Neural progenitor cell (in vitro differentiated cells): ENCODE results near the gene AFF3. TPM values are rescaled to one million over a fixed set of nuclear protein-coding genes. Genes with fewer than 3 reads are reported as not detected.

Experiments
- DNase-seq: peaks from one replicate; pipeline ENCODE4 v3.0.0-alpha.2; 2016; ENCODE audit warnings: low spot score
- H2AFZ ChIP-seq: fragments of 200-600 bp; sonication (generic); replicated peaks from 2 replicates; pipeline ENCODE4 v1.6.1; 2016; ENCODE audit warnings: antibody characterized with exemption
- H3F3A ChIP-seq: fragments of 200-600 bp; sonication (generic); 2 replicates; pipeline ENCODE4 v1.6.1; 2016; ENCODE audit warnings: antibody characterized with exemption, low read depth
- H3K27ac ChIP-seq: fragments of 200-600 bp; sonication (generic); 2 replicates; pipeline ENCODE4 v1.5.1; 2016; ENCODE audit warnings: mild to moderate bottlenecking
- H3K27me3 ChIP-seq: fragments of 200-600 bp; sonication (generic); 2 replicates; pipeline ENCODE4 v1.6.1; 2016; ENCODE audit warnings: mild to moderate bottlenecking, moderate library complexity
- H3K36me3 ChIP-seq: fragments of 200-600 bp; sonication (generic); 2 replicates; pipeline ENCODE4 v1.5.1; 2016
- H3K4me1 ChIP-seq: fragments of 200-600 bp; sonication (generic); 2 replicates; pipeline ENCODE4 v1.6.1; 2016; ENCODE audit warnings: mixed run types
- H3K4me2 ChIP-seq: fragments of 200-600 bp; sonication (generic); 2 replicates; pipeline ENCODE4 v1.6.1; 2016
- H3K4me3 ChIP-seq: fragments of 200-600 bp; sonication (generic); 2 replicates; pipeline ENCODE4 v1.5.1; 2016
- H3K79me2 ChIP-seq: fragments of 200-600 bp; sonication (generic); 2 replicates; pipeline ENCODE4 v1.6.1; 2016; ENCODE audit warnings: low read depth
- H3K9ac ChIP-seq: fragments of 200-600 bp; sonication (generic); 2 replicates; pipeline ENCODE4 v1.6.1; 2016
- H3K9me3 ChIP-seq: fragments of 200-600 bp; sonication (generic); 2 replicates; pipeline ENCODE4 v1.5.1; 2016; ENCODE audit warnings: low read depth
- H4K20me1 ChIP-seq: fragments of 200-600 bp; sonication (generic); 2 replicates; pipeline ENCODE4 v1.6.1; 2016; ENCODE audit warnings: low read depth
- H3K27ac Mint-ChIP-seq: 3 replicates; pipeline ENCODE4 v1.8.0; 2021; ENCODE audit warnings: mixed read lengths
- H3K27me3 Mint-ChIP-seq: 2 replicates; pipeline ENCODE4 v1.8.0; 2022; ENCODE audit warnings: low read depth, mild to moderate bottlenecking, inconsistent platforms, moderate library complexity, mixed read lengths; ENCODE audit not compliant: insufficient read depth
- H3K36me3 Mint-ChIP-seq: 3 replicates; pipeline ENCODE4 v1.8.0; 2021; ENCODE audit warnings: mixed read lengths
- H3K4me1 Mint-ChIP-seq: 3 replicates; pipeline ENCODE4 v1.8.0; 2021; ENCODE audit warnings: mixed read lengths
- H3K4me3 Mint-ChIP-seq: 3 replicates; pipeline ENCODE4 v1.8.0; 2021; ENCODE audit warnings: mild to moderate bottlenecking, moderate library complexity, mixed read lengths
- H3K9me3 Mint-ChIP-seq: 3 replicates; pipeline ENCODE4 v1.8.0; 2020; ENCODE audit warnings: mixed read lengths
- CTCF ChIP-seq: fragments of 200-600 bp; sonication (generic); IDR thresholded peaks from 2 replicates; pipeline ENCODE4 v1.5.1; 2017; ENCODE audit warnings: antibody characterized with exemption, mild to moderate bottlenecking
- EZH2 ChIP-seq: fragments of 200-600 bp; sonication (generic); IDR thresholded peaks from 2 replicates; pipeline ENCODE4 v1.6.1; 2017; ENCODE audit warnings: antibody characterized with exemption, mild to moderate bottlenecking, moderate library complexity
- EZH2phosphoT487 ChIP-seq: fragments of 200-600 bp; sonication (generic); IDR thresholded peaks from 2 replicates; pipeline ENCODE4 v1.6.1; 2017; ENCODE audit warnings: antibody characterized with exemption
- total RNA-seq: library from RNA; depleted of rRNA; stranded (reverse); fragments of >200 nt; gene quantifications from 2 replicates; pipeline ENCODE4 v1.2.3, GENCODE V29; 2015; ENCODE audit warnings: low replicate concordance

Gene AFF3
- total RNA-seq, 1 donor from 2014 or later = 0.26 TPM

- Histone ChIP-seq H3K4me2 (no peak overlapping the region), H3F3A (no peaks in the 10 kb centered on the region), H3K27ac (no peak overlapping the region), H3K36me3 (no peaks in the 10 kb centered on the region), H3K9ac (no peak overlapping the region), H2AFZ (no peak overlapping the region), H3K27me3 (no peaks in the 10 kb centered on the region), H3K9me3 (no peaks in the 10 kb centered on the region), H3K79me2 (no peaks in the 10 kb centered on the region), H4K20me1 (no peaks in the 10 kb centered on the region), H3K4me1 (no peaks in the 10 kb centered on the region), H3K4me3 (no peak overlapping the region)
- Mint-ChIP-seq H3K4me1 (no peaks in the 10 kb centered on the region), H3K9me3 (no peaks in the 10 kb centered on the region), H3K27ac (no peak overlapping the region), H3K27me3 (peaks cover 2% of the 10 kb centered on the region), H3K36me3 (no peaks in the 10 kb centered on the region), H3K4me3 (no peak overlapping the region)
- TF ChIP-seq EZH2 (no peak), CTCF (no peak), EZH2phosphoT487 (no peak)
- no peak for DNase-seq
These were observed 355.6 kb downstream of the AFF3 start for GRCh38 chr2:99786636-99787390.

- Histone ChIP-seq H2AFZ (no peak overlapping the region), H3K4me3 (no peak overlapping the region), H3K9ac (no peak overlapping the region), H3K27me3 (no peaks in the 10 kb centered on the region), H3K27ac (no peak overlapping the region), H3K79me2 (no peaks in the 10 kb centered on the region), H4K20me1 (no peaks in the 10 kb centered on the region), H3K4me1 (no peaks in the 10 kb centered on the region), H3K4me2 (no peak overlapping the region), H3K9me3 (no peaks in the 10 kb centered on the region), H3K36me3 (no peaks in the 10 kb centered on the region), H3F3A (no peaks in the 10 kb centered on the region)
- no peaks in the 10 kb centered on the region for H3K4me1 Mint-ChIP-seq
- H3K9me3 Mint-ChIP-seq = peaks cover 2% of the 10 kb centered on the region
- no peak overlapping the region for H3K27ac Mint-ChIP-seq
- no peak overlapping the region for H3K4me3 Mint-ChIP-seq
- TF ChIP-seq EZH2 (no peak), EZH2phosphoT487 (no peak), CTCF (no peak)
- H3K27me3 Mint-ChIP-seq = peaks cover 2% of the 10 kb centered on the region
- no peak for DNase-seq
- H3K36me3 Mint-ChIP-seq = no peaks in the 10 kb centered on the region
These were observed 357.4 kb downstream of the AFF3 start for GRCh38 chr2:99784946-99785345.

- peaks cover 2% of the 10 kb centered on the region for H3K27me3 Mint-ChIP-seq
- Histone ChIP-seq H3K4me2 (no peak overlapping the region), H3K36me3 (no peaks in the 10 kb centered on the region), H3F3A (no peaks in the 10 kb centered on the region), H3K79me2 (no peaks in the 10 kb centered on the region), H3K4me3 (no peak overlapping the region), H2AFZ (no peak overlapping the region), H4K20me1 (no peaks in the 10 kb centered on the region), H3K9me3 (no peaks in the 10 kb centered on the region), H3K4me1 (no peaks in the 10 kb centered on the region), H3K27ac (no peak overlapping the region), H3K27me3 (no peaks in the 10 kb centered on the region), H3K9ac (no peak overlapping the region)
- H3K9me3 Mint-ChIP-seq = peaks cover 5% of the 10 kb centered on the region
- H3K4me1 Mint-ChIP-seq = no peaks in the 10 kb centered on the region
- no peak for TF ChIP-seq EZH2
- no peak for TF ChIP-seq EZH2phosphoT487
- TF ChIP-seq CTCF = no peak
- no peak for DNase-seq
- H3K4me3 Mint-ChIP-seq = no peak overlapping the region
- no peak overlapping the region for H3K27ac Mint-ChIP-seq
- no peaks in the 10 kb centered on the region for H3K36me3 Mint-ChIP-seq
These were observed 358.1 kb downstream of the AFF3 start for GRCh38 chr2:99784282-99784681.
